Measurements from ENCODE around the gene CPNE7.

GRCh38 chr16:89555780-89556179 is 19.8 kb upstream of the CPNE7 start:
- TF ChIP-seq TARDBP (IDR thresholded peaks at IDR 0.05) (no peak), ZNF384 (IDR thresholded peaks at IDR 0.05) (no peak), HDGF (IDR thresholded peaks at IDR 0.05; ENCODE audit: borderline replicate concordance) (no peak), FOXK2 (IDR thresholded peaks at IDR 0.05) (no peak), FOXA1 (IDR thresholded peaks at IDR 0.05) (no peak)

All from HEK293T (cell line).